ENCODE measurements around the gene ACP1.

DNA sequence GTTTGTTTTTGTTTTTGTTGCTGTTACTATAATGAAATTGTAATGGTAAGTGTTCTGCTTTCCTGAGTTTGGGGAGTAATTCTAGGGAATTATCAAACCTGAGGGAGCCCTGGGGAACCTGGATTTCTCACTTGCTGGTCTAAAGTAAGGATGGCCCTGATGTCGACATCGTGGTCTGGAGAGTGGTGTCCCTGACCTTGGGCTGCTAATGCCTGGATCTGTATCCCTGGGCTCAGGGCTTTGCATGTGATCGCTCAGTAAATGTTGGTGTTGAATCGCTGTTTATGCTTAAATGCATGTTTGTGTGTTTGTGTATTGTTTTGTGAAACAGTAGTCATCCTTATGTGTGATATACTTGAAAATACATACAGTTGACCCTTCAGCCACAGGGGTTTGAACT, 6.1 kb downstream of the ACP1 start:
- TF ChIP-seq CTCF (IDR thresholded peaks at IDR 0.05; ENCODE audit: control extremely low read depth in 1 of 3, insufficient read depth in 1 of 3, low read depth in 1 of 3, low read length in 3 of 3) (no peak), JUND (IDR thresholded peaks at IDR 0.05; ENCODE audit: low read length) (no peak), RNF2 (IDR thresholded peaks at IDR 0.05; ENCODE audit: borderline replicate concordance, low read depth, low read length, missing control alignments, poor library complexity, severe bottlenecking) (no peak), NRF1 (IDR thresholded peaks at IDR 0.05; ENCODE audit: low read depth, low read length) (no peak), POLR2A (IDR thresholded peaks at IDR 0.05; ENCODE audit: control extremely low read depth in 1 of 2, low read depth in 2 of 2, low read length in 2 of 2) (no peak), SRF (IDR thresholded peaks at IDR 0.05; ENCODE audit: low read depth, low read length) (no peak), MAX (IDR thresholded peaks at IDR 0.05) (no peak), CHD1 (IDR thresholded peaks at IDR 0.05; ENCODE audit: low read depth, low read length) (no peak), EZH2 (IDR thresholded peaks at IDR 0.05; ENCODE audit: low read depth, low read length, severe bottlenecking) (no peak)

Measured in H1 (cell line).